Mesodermal cell (in vitro differentiated cells): ENCODE data around the gene CPNE9.
A peak's percentile ranks its signal among the peaks of the same experiment; 100 is the strongest.

Source experiments
- H3K27ac ChIP-seq: 2 replicates; pipeline ENCODE4 v1.7.0; 2013; ENCODE audit warnings: mild to moderate bottlenecking, low read depth, low read length, moderate library complexity; ENCODE audit not compliant: severe bottlenecking
- H3K36me3 ChIP-seq: 2 replicates; pipeline ENCODE4 v1.7.1; 2013; ENCODE audit warnings: mild to moderate bottlenecking, low read length, moderate library complexity; ENCODE audit not compliant: control insufficient read depth, insufficient read depth
- H3K4me1 ChIP-seq: one replicate; pipeline ENCODE4 v1.7.1; 2013; ENCODE audit warnings: mild to moderate bottlenecking, low read length; ENCODE audit not compliant: insufficient read depth, control insufficient read depth, poor library complexity, severe bottlenecking
- H3K4me3 ChIP-seq: 2 replicates; pipeline ENCODE4 v1.7.0; 2013; ENCODE audit warnings: low read length, control low read depth, mild to moderate bottlenecking; ENCODE audit not compliant: insufficient read depth, poor library complexity, severe bottlenecking; ENCODE audit errors: extremely low read depth
- H3K9me3 ChIP-seq: 2 replicates; pipeline ENCODE4 v1.7.1; 2013; ENCODE audit warnings: mild to moderate bottlenecking, low read length, moderate library complexity; ENCODE audit not compliant: control insufficient read depth
- WGBS, 2 experiments: methylation state at CpG; one replicate each; pipeline ENCODE4 v1.1.5; 2013; ENCODE audit warnings: missing lambda C conversion rate in 2 of 2; ENCODE audit not compliant: insufficient coverage in 2 of 2; 5-methylcytosine and 5-hydroxymethylcytosine counted together

Gene CPNE9

DNA sequence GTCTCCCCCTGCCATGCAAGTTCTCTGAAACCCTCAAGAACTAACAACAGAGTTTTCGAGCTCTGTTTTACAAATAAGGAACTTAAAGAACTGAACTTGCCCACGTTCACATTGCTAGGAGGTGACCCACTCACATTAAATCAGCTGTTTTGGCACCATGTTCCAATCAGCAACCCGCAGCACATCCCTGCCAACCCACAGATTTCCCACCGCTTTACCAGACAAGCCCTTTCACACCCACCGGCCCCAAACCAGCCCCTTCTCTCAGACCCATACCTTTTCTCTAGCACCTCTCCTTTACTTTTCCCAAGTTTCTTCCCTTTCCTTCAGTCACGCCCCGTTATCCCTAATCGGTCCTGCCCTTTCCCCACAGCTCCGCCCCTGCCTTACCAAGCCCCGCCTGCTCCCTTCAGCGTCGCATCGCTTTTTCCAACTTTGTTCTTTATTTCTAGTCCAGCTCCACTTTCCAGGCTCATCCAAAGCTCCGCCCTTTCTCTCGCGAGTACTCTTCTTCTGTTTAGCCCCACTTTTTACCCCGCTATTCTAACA is 27.1 kb downstream of the CPNE9 start:
- WGBS, 2 experiments: 3 to 5% methylated on average over 15 to 16 of the region's 17 CpGs
- H3K27ac ChIP-seq: peak overlapping the region; percentile 100
- H3K36me3 ChIP-seq: peaks cover 30% of the 10 kb centered on the region

DNA sequence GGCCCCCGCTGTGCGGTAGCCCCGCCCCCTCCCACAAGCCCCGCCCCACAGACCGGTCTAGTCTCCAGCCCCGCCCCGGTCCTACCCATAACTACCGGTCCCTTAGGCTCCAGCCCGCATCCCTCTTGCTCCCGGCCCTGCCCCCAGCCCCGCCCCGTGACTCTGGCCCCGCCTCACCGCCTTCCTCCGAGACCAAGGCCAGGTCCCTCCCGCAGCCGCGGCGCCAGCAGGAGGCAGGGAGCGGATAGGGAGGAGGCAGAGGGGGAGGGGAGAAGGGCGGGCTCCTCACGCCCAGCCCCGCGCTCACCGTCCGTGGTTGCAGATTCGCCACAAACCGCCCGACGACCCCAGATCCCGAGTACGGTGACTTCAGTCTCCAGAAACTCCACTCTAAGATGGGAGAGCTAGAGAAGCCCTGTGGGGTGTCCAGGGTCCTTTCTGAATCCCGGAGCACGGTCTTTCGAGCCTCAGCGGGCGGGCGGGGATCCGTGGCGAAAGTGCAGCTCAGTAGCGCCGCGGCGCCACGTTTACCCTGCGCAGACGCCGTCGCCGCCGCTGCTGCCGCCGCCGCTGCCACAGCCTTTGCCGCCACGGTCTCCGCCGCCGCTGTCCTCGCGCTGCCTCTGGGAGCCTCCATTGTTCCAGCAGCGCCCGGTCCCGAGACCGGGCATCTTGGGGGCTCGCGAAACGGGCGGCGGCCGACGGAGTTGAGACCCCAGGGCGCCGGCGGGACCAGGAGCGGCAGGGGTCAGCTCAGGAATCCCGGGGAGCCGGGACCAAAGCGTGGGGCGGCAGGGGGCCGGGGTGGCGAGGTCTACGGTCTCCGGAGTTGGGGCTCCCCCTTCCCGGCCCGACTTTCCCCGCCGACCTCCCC is 27.8 kb downstream of the CPNE9 start, which contains the start of gene BRPF1:
BRPF1 (plus strand) TSS at position 530 of the 874 bp plus-strand sequence. CDS start 2,406 bp downstream, outside the sequence.
- H3K36me3 ChIP-seq: peaks cover 37% of the 10 kb centered on the region
- WGBS, 2 experiments: 0% methylated on average over 53 to 58 of the region's 88 CpGs
- H3K9me3 ChIP-seq: no peaks in the 10 kb centered on the region
- H3K4me3 ChIP-seq: peak within 1 kb of the TSS; percentile 87
- H3K4me1 ChIP-seq: peaks cover 18% of the 10 kb centered on the region
- peak within 1 kb of the TSS; percentile 100 for H3K27ac ChIP-seq

More for the DNA sequence above, 27.1 kb downstream of the CPNE9 start:
- Histone ChIP-seq H3K4me1 (peaks cover 18% of the 10 kb centered on the region), H3K9me3 (no peaks in the 10 kb centered on the region), H3K4me3 (peak overlapping the region; percentile 87)

DNA sequence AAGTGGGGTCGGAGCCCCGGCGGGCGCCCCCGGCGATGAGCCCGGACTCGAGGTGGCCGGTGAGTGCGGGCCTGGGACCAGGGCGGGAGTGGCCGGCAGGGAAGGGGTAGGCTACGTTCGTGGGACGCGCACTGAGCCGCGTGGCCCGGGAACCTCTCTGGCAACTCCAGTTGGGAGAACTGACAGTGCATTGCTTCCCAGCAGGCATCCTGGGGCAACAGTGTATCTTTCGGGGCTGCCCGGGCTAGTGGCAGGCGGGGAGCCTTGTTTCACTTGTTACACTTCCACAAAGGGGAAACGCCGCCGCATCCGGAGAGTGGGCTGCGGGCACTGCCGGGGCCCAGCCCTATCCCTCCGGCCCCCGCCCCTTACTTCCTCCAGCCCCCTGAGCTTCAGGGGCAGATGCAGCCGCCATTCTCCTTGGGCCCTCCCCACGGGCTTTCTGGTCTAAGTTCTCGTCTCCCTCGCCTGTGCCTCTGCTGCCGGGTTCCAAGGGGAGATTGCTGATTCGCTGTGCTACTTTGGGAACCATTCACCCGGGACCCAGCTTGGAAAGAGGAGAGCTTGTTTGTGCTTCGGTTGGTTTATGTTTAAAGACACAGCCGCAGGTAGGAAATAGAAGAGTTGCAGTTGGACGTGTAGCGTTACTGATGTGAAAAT is 28.6 kb downstream of the CPNE9 start:
- Histone ChIP-seq H3K4me3 (peak overlapping the region; percentile 87), H3K36me3 (peaks cover 45% of the 10 kb centered on the region), H3K27ac (peak overlapping the region; percentile 100), H3K9me3 (no peaks in the 10 kb centered on the region), H3K4me1 (peaks cover 18% of the 10 kb centered on the region)
- 6 to 7% methylated on average over 33 to 38 of the region's 41 CpGs for WGBS, 2 experiments

DNA sequence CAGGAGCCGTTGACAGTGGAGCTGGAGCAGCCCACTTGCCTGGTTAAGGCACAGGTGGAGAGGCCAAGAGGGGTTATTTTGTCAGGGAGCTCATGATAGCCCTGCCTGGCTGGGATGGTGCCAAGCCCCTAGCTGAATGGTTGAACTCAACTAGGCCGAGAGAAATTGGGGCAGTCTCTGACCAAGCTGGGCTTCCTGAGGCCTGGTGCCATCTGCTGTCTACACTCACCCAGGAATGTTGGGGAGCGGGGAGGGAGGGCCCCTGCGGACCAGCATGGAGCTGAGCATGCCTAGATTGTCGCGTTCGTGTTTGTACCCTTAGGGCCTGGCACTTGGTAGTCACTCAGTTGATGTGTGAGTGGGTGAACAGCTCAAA is 29.1 kb downstream of the CPNE9 start:
- H3K9me3 ChIP-seq: no peaks in the 10 kb centered on the region
- H3K36me3 ChIP-seq: peaks cover 50% of the 10 kb centered on the region
- WGBS, 2 experiments: 52 to 63% methylated on average over 3 of the region's 7 CpGs
- no peak overlapping the region for H3K27ac ChIP-seq
- peak overlapping the region; percentile 87 for H3K4me3 ChIP-seq
- H3K4me1 ChIP-seq: peaks cover 14% of the 10 kb centered on the region

DNA sequence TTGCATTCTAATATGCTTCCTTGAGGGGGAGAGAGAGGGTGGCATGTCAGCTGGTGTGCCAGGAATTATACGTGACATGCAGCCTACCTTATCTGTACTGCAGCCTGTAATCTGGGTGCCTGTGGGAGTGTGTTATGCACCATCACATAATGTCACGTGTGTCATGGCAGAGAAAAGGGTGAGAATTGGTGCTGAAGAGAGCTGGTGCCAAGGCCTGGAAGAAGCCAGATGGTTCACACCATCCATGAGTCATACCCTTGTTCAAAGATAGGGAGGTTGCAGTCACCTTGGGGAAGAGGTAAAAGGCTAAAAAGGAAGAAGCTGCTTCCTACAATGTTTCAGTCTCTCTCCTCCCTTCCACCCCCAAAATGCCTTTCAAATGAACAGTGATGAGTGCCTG is 33.2 kb downstream of the CPNE9 start:
- peaks cover 10% of the 10 kb centered on the region for H3K4me1 ChIP-seq
- WGBS, 2 experiments: 67 to 92% methylated on average over 1 to 2 of the region's 2 CpGs
- no peak overlapping the region for H3K27ac ChIP-seq
- H3K36me3 ChIP-seq: peaks cover 91% of the 10 kb centered on the region
- no peaks in the 10 kb centered on the region for H3K9me3 ChIP-seq
- H3K4me3 ChIP-seq: no peak overlapping the region

DNA sequence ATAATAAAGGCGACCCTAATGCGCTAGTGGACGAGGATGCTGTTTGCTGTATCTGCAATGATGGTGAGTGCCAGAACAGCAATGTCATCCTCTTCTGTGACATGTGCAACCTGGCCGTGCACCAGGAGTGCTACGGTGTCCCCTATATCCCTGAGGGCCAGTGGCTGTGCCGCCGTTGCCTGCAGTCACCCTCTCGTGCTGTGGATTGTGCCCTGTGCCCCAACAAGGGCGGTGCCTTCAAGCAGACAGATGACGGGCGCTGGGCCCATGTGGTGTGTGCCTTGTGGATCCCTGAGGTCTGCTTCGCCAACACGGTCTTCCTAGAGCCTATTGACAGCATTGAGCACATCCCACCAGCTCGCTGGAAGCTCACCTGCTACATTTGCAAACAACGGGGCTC is 35.5 kb downstream of the CPNE9 start:
- 94 to 95% methylated on average over 15 of the region's 15 CpGs for WGBS, 2 experiments
- H3K9me3 ChIP-seq: no peaks in the 10 kb centered on the region
- H3K4me1 ChIP-seq: no peaks in the 10 kb centered on the region
- peaks cover 100% of the 10 kb centered on the region for H3K36me3 ChIP-seq
- H3K4me3 ChIP-seq: no peak overlapping the region
- H3K27ac ChIP-seq: no peak overlapping the region

DNA sequence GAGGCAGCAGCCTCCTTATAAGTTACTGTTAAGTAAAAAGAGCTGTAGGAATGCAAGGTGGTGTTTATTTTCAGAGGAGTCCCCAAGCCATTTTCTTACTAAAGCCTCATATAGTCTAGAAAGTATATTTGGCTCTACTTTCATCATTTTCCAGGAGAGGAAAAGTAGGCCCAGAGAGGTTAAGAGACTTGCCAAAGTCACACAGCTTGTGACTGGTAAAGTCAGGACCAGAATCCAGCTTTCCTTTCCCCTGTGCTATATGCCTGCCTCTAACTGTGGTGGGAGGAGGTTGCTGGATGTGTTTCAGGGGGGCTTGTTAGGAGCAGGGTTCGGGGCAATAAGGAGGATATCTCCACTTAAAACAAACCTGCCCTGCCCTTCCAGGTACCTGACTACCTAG is 38.9 kb downstream of the CPNE9 start:
- WGBS, 2 experiments: 100% methylated on average over 1 of the region's 1 CpG; no CpG with 5 or more reads in 1 of the 2 experiments
- no peak overlapping the region for H3K4me3 ChIP-seq
- no peak overlapping the region for H3K27ac ChIP-seq
- peaks cover 100% of the 10 kb centered on the region for H3K36me3 ChIP-seq
- no peaks in the 10 kb centered on the region for H3K9me3 ChIP-seq
- H3K4me1 ChIP-seq: peaks cover 2% of the 10 kb centered on the region

DNA sequence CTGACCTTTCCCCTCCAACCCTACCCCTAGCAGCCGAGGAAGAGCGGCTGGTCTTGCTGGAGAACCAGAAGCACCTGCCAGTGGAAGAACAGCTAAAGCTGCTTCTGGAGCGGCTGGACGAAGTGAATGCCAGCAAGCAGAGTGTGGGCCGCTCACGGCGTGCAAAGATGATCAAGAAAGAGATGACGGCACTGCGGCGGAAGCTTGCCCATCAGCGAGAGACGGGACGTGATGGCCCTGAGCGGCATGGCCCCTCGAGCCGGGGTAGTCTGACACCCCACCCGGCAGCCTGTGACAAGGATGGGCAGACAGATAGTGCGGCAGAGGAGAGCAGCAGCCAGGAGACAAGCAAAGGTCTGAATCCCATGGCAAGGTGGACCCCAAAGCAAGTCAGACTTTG is 39.9 kb downstream of the CPNE9 start:
- Histone ChIP-seq H3K36me3 (peaks cover 100% of the 10 kb centered on the region), H3K4me3 (no peak overlapping the region), H3K9me3 (no peaks in the 10 kb centered on the region), H3K27ac (no peak overlapping the region), H3K4me1 (peaks cover 5% of the 10 kb centered on the region)
- WGBS, 2 experiments: 96% methylated on average over 18 of the region's 18 CpGs

DNA sequence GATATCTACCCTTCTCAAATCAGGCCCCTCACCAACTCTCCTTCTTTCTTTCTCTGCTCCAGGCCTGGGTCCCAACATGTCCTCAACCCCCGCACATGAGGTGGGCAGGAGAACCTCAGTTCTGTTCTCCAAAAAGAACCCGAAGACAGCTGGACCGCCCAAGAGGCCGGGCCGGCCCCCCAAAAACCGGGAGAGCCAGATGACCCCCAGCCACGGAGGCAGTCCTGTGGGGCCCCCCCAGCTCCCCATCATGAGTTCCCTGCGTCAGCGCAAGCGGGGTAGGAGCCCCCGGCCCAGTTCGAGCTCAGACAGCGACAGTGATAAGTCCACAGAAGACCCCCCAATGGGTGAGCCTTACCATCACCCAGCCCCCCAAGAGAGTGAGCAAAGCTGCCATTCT is 40.5 kb downstream of the CPNE9 start:
- no peaks in the 10 kb centered on the region for H3K9me3 ChIP-seq
- peaks cover 5% of the 10 kb centered on the region for H3K4me1 ChIP-seq
- H3K4me3 ChIP-seq: no peak overlapping the region
- peaks cover 99% of the 10 kb centered on the region for H3K36me3 ChIP-seq
- no peak overlapping the region for H3K27ac ChIP-seq
- 93 to 100% methylated on average over 4 to 7 of the region's 13 CpGs for WGBS, 2 experiments

DNA sequence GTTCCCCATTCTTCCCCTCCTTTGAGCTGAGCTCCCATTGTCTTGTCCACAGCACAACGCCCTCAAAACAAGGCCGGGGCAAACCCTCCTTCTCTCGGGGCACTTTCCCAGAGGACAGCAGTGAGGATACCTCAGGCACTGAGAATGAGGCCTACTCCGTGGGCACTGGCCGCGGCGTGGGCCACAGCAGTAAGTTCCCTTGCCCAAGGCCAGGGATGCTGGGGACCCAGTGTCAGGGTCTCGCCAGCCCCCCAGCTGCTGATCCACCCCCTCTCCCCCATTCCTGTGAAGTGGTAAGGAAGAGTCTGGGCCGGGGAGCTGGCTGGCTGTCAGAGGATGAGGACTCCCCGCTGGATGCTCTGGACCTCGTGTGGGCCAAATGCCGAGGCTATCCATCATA is 41.9 kb downstream of the CPNE9 start:
- no peak overlapping the region for H3K27ac ChIP-seq
- WGBS, 2 experiments: 88 to 94% methylated on average over 3 to 9 of the region's 12 CpGs
- no peaks in the 10 kb centered on the region for H3K9me3 ChIP-seq
- no peak overlapping the region for H3K4me3 ChIP-seq
- H3K36me3 ChIP-seq: peaks cover 86% of the 10 kb centered on the region
- peaks cover 7% of the 10 kb centered on the region for H3K4me1 ChIP-seq
